HepG2 (cell line): Measurements from ENCODE around the gene SAXO1. TPM values are rescaled to one million over a fixed set of nuclear protein-coding genes. Genes with fewer than 3 reads are reported as not detected.

Experiments
- ATAC-seq: fragments of 200-7000 bp; cut with Tn5 transposase; 3 replicates; pipeline ENCODE4 v1.9.1; 2020; ENCODE audit warnings: mild to moderate bottlenecking, moderate library complexity
- BruUV-seq: library from RNA; stranded (reverse); fragments of 400-500 nt; replicated peaks from 2 replicates; lab custom pipeline; 2021; lab: Mats Ljungman, UMichigan
- CTCF ChIA-PET: fragments of 300-600 bp; formaldehyde crosslinking; extraction: SDS; loops from one replicate; lab custom pipeline; 2021; ENCODE audit warnings: low total read pairs, inconsistent platforms, low intra/inter-chr PET ratio; lab: Yijun Ruan, JAX
- POLR2A ChIA-PET: fragments of 350-600 bp; sonication (Branson Sonifier 250); formaldehyde crosslinking; loops from one replicate; lab custom pipeline; 2020; ENCODE audit warnings: antibody characterized with exemption, inconsistent platforms; lab: Yijun Ruan, JAX
- DNase-seq: peaks from one replicate; pipeline ENCODE4 v3.0.0-alpha.2; 2015; ENCODE audit warnings: low spot score
- FAIRE-seq: peaks from 3 replicates; lab custom pipeline; 2011; peaks lifted over from hg19 to GRCh38; lab: Jason Lieb, UNC
- H2AFZ ChIP-seq: one replicate; pipeline ENCODE4 v1.6.1; 2011; ENCODE audit warnings: low read length, inconsistent platforms
- H3K27ac ChIP-seq: fragments of 300-600 bp; 3 replicates; pipeline ENCODE4 v1.8.0; 2011; ENCODE audit warnings: mixed run types, mild to moderate bottlenecking, mixed read lengths, low read length, inconsistent platforms; ENCODE audit not compliant: insufficient read depth; ENCODE audit errors: extremely low read length
- H3K27me3 ChIP-seq, 2 experiments: fragments of 200-600 bp in 1 of 2; 2 replicates in 1 of 2; 3 replicates in 1 of 2; pipeline versions ENCODE4 v1.6.0 to v1.8.0; 2011; ENCODE audit warnings: low read length in 2 of 2, mild to moderate bottlenecking in 2 of 2, moderate library complexity in 2 of 2, inconsistent platforms in 1 of 2; ENCODE audit not compliant: insufficient read depth in 2 of 2, control insufficient read depth in 1 of 2
- H3K36me3 ChIP-seq, 2 experiments: fragments of 200-600 bp in 1 of 2; replicated peaks in 1 of 2; 2 replicates in 1 of 2; 3 replicates in 1 of 2; pipeline versions ENCODE4 v1.5.1 to v1.8.0; 2011; ENCODE audit warnings: low read length in 2 of 2, inconsistent platforms in 1 of 2; ENCODE audit not compliant: insufficient read depth in 2 of 2, control insufficient read depth in 1 of 2
- H3K4me1 ChIP-seq: 2 replicates; pipeline ENCODE4 v1.5.1; 2012; ENCODE audit warnings: low read length, inconsistent platforms; ENCODE audit not compliant: insufficient read depth
- H3K4me2 ChIP-seq: 2 replicates; pipeline ENCODE4 v1.6.0; 2011; ENCODE audit warnings: low read depth, low read length, inconsistent platforms
- H3K4me3 ChIP-seq, 3 experiments: fragments of 200-600 bp in 1 of 3; sonication (generic), shearing (Covaris generic) in 1 of 3; replicated peaks in 1 of 3; 2 replicates each; pipeline ENCODE4 v1.5.1; 2011 to 2016; ENCODE audit warnings: low read length in 3 of 3, inconsistent platforms in 2 of 3, low read depth in 2 of 3, mild to moderate bottlenecking in 2 of 3, control low read depth in 1 of 3, mixed read lengths in 1 of 3; ENCODE audit not compliant: insufficient read depth in 1 of 3
- H3K79me2 ChIP-seq: one replicate; pipeline ENCODE4 v1.6.1; 2011; ENCODE audit warnings: low read length, inconsistent platforms; ENCODE audit not compliant: insufficient read depth
- H3K9ac ChIP-seq: 2 replicates; pipeline ENCODE4 v1.6.0; 2011; ENCODE audit warnings: mild to moderate bottlenecking, low read depth, low read length, inconsistent platforms; ENCODE audit not compliant: insufficient read depth
- H3K9me3 ChIP-seq: 2 replicates; pipeline ENCODE4 v1.5.1; 2012; ENCODE audit warnings: mild to moderate bottlenecking, low read length
- H4K20me1 ChIP-seq: 2 replicates; pipeline ENCODE4 v1.6.0; 2011; ENCODE audit warnings: inconsistent platforms, mild to moderate bottlenecking, low read length, moderate library complexity; ENCODE audit not compliant: insufficient read depth
- DNMT3B ChIP-seq: conservative IDR thresholded peaks from 2 replicates; pipeline ENCODE4 v1.6.1; 2016; ENCODE audit warnings: missing biosample characterization, control low read depth
- GABPA ChIP-seq, 2 experiments: IDR thresholded peaks; 2 replicates each; pipeline ENCODE4 v1.6.1; 2011 to 2016; ENCODE audit warnings: low read depth in 2 of 2, low read length in 1 of 2, missing biosample characterization in 1 of 2, missing genetic modification characterization in 1 of 2
- GFI1 ChIP-seq: sonication (generic); formaldehyde crosslinking; IDR thresholded peaks from 2 replicates; pipeline ENCODE4 v1.5.0; 2020; ENCODE audit warnings: missing genetic modification reagents, mild to moderate bottlenecking, borderline replicate concordance
- KDM2A ChIP-seq: sonication (generic); formaldehyde crosslinking; IDR thresholded peaks from 2 replicates; pipeline ENCODE4 v1.4.0; 2020; ENCODE audit warnings: low read depth, missing genetic modification reagents, borderline replicate concordance
- MXI1 ChIP-seq: IDR thresholded peaks from 3 replicates; pipeline ENCODE4 v1.6.1; 2012; ENCODE audit warnings: low read depth, low read length, inconsistent platforms, borderline replicate concordance
- POLR2AphosphoS5 ChIP-seq: IDR thresholded peaks from 2 replicates; pipeline ENCODE4 v1.6.1; 2012; ENCODE audit warnings: low read depth, low read length
- PRPF4 ChIP-seq: fragments of 200-400 bp; formaldehyde crosslinking; IDR thresholded peaks from 2 replicates; pipeline ENCODE4 v1.6.1; 2016; ENCODE audit warnings: low read length, low read depth; ENCODE audit not compliant: poor library complexity, severe bottlenecking
- SCMH1 ChIP-seq: sonication (generic); formaldehyde crosslinking; IDR thresholded peaks from 2 replicates; pipeline ENCODE4 v1.9.0; 2021; ENCODE audit warnings: missing genetic modification reagents, mild to moderate bottlenecking, borderline replicate concordance
- SOX13 ChIP-seq, 3 experiments: fragments of 450-650 bp in 1 of 3; sonication (generic) in 1 of 3; formaldehyde crosslinking in 1 of 3; IDR thresholded peaks in 2 of 3; conservative IDR thresholded peaks in 1 of 3; 2 replicates each; pipeline versions ENCODE4 v1.5.0 to v1.6.1; 2016 to 2020; ENCODE audit warnings: antibody characterized with exemption in 1 of 3, mild to moderate bottlenecking in 1 of 3, missing compliant biosample characterization in 1 of 3, missing genetic modification reagents in 1 of 3, moderate library complexity in 1 of 3
- SP5 ChIP-seq: IDR thresholded peaks from 2 replicates; pipeline ENCODE4 v1.6.1; 2016; ENCODE audit warnings: low read depth, borderline replicate concordance
- TFDP2 ChIP-seq: sonication (generic); formaldehyde crosslinking; IDR thresholded peaks from 2 replicates; pipeline ENCODE4 v1.4.0; 2020; ENCODE audit warnings: missing genetic modification reagents
- ZBTB3 ChIP-seq: sonication (generic); formaldehyde crosslinking; IDR thresholded peaks from 2 replicates; pipeline ENCODE4 v1.4.0; 2020; ENCODE audit warnings: low read depth, mild to moderate bottlenecking, moderate library complexity, missing genetic modification reagents, borderline replicate concordance
- ZNF296 ChIP-seq: sonication (generic); formaldehyde crosslinking; conservative IDR thresholded peaks from 2 replicates; pipeline ENCODE4 v1.5.0; 2020; ENCODE audit warnings: mild to moderate bottlenecking, missing genetic modification reagents
- ZNF44 ChIP-seq: sonication (generic); formaldehyde crosslinking; IDR thresholded peaks from 2 replicates; pipeline ENCODE4 v1.5.1; 2020; ENCODE audit warnings: mild to moderate bottlenecking, missing genetic modification reagents
- ZNF839 ChIP-seq: sonication (generic); formaldehyde crosslinking; IDR thresholded peaks from 2 replicates; pipeline ENCODE4 v1.4.0; 2020; ENCODE audit warnings: missing genetic modification reagents, mild to moderate bottlenecking, borderline replicate concordance
- WGBS: methylation state at CpG from one replicate; pipeline ENCODE4 v1.1.6; 2017; ENCODE audit warnings: low lambda C conversion rate; 5-methylcytosine and 5-hydroxymethylcytosine counted together
- in situ Hi-C: cut with HindIII; loops from 2 replicates; pipeline ENCODE4 v1.10.0; 2017; ENCODE audit warnings: low pct_unique_long_range_greater_than_20kb; ENCODE audit not compliant: extremely low pct_ligation_motif_present
- intact Hi-C: fragments of 100-400 bp; cut with micrococcal nuclease; formaldehyde crosslinking; loops from one replicate; pipeline ENCODE4 v1.10.0; 2022; ENCODE audit not compliant: unreplicated experiment
- polyA plus RNA-seq, 8 experiments: library from polyadenylated mRNA; depleted of rRNA in 3 of 8; stranded (reverse) in 7 of 8; unstranded in 1 of 8; fragments of >200 nt; fragmentation: Illumina TruSeq in 4 of 8; extraction: Trizol in 4 of 8; gene quantifications; 2 replicates each; pipeline versions ENCODE4 v1.2.1 to v1.2.3, GENCODE V29; 2011 to 2016; ENCODE audit warnings: low read depth in 4 of 8, missing spikeins in 1 of 8, mixed read lengths in 1 of 8; ENCODE audit not compliant: insufficient read depth in 1 of 8
- total RNA-seq, 5 experiments: library from RNA; depleted of rRNA; stranded (reverse); fragments of >200 nt; fragmentation: Illumina TruSeq; extraction: Trizol; gene quantifications; 2 replicates each; pipeline ENCODE4 v1.2.3, GENCODE V29; 2016; ENCODE audit warnings: low read depth in 1 of 5

The SAXO1 gene
- total and polyA plus RNA-seq, 2 of the 13 experiments (the other 11 are each of a cell fraction or from before 2014, with no cell fraction given): not detected

DNA sequence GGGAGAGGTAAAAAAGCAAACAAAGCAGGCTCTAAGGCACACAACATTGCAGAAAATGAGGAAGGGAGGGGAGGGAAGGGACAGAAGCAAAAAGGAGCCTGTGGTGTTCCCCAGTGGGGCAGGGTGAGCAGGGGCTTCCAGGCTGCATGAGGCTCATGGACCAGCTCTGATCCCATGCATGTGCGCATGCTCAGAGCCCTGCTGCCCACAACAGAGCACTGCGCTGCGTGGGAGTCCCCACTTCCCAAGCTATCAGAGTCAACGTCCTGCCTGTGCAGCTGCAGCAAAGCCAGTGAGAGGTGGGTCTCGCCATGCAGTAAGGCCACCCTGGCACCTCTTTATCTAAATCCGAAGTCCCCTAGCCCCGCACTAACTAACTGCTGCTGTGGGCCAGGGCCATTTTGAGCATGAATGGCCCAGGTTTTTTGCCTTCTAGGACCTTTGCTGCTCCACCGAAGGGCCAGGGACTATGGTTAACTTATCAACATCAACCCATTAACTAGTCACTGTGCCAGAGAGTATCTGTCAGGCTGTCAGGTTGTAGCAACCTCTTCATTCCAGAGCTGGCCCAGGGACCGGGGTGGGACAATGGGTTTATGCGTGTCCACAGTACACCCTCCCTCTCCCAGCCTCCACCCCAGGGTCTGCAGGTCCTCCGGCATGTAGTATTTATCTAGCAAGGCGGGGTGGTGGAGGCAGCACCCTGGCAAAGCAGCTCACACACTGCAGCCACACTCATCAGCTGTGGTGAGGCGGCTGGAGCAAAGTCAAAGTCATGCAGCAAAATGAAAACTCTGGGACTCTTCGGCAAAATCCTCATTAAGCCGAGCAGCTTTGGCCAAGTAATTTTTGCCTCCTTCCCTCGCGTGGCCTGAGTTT is 123.6 kb downstream of the SAXO1 start:
- in situ Hi-C loops (no loop called here), intact Hi-C loops (no loop called here)
- no peaks in the 10 kb centered on the region for H3K36me3 ChIP-seq
- H3K9ac ChIP-seq: no peak overlapping the region
- FAIRE-seq: no peak
- ChIA-PET CTCF (no interaction called here), POLR2A (no interaction called here)
- peaks cover 8% of the 10 kb centered on the region; the same call in 1 of the 2 replicates for H3K4me1 ChIP-seq
- no peaks in the 10 kb centered on the region for H3K79me2 ChIP-seq
- H3K27ac ChIP-seq: no peak overlapping the region
- H3K9me3 ChIP-seq: no peaks in the 10 kb centered on the region
- H3K27me3 ChIP-seq: peaks cover 0 to 26% of the 10 kb centered on the region in 2 experiments; a peak in 3 of 5 replicates
- no TSS peak for BruUV-seq
- no peak overlapping the region for H2AFZ ChIP-seq
- peak; percentile 53; the same call in 2 of the 3 replicates for ATAC-seq
- 28% methylated on average over 10 of the region's 17 CpGs for WGBS
- H4K20me1 ChIP-seq: no peaks in the 10 kb centered on the region
- no peak for DNase-seq
- TF ChIP-seq ZNF296 (CRISPR knock-in tag) (no peak), KDM2A (CRISPR knock-in tag) (no peak), TFDP2 (no peak), PRPF4 (no peak), GABPA (IDR thresholded peaks at IDR 0.05; ENCODE audit: low read depth, low read length) (no peak), GABPA (CRISPR knock-in tag; IDR thresholded peaks at IDR 0.05; ENCODE audit: low read depth) (no peak), POLR2AphosphoS5 (no peak), DNMT3B (CRISPR knock-in tag) (no peak), ZBTB3 (CRISPR knock-in tag) (no peak), SP5 (no peak), GFI1 (CRISPR knock-in tag) (no peak), MXI1 (no peak), ZNF44 (CRISPR knock-in tag) (no peak), SCMH1 (CRISPR knock-in tag) (no peak), ZNF839 (no peak), SOX13 (IDR thresholded peaks at IDR 0.05) (no peak), SOX13 (CRISPR knock-in tag; conservative IDR thresholded peaks at IDR 0.05 in 1 of 2, IDR thresholded peaks at IDR 0.05 in 1 of 2) (no peak)
- no peak overlapping the region for H3K4me3 ChIP-seq
- no peak overlapping the region for H3K4me2 ChIP-seq
